HL-60 (cell line): ENCODE data around the gene DNAL4.
A peak's percentile ranks its signal among the peaks of the same experiment; 100 is the strongest.

Experiments used
- DNase-seq, 2 experiments: peaks; one replicate each; pipeline ENCODE4 v3.0.0-alpha.2; 2010 to 2020; ENCODE audit warnings: low read depth in 1 of 2, low spot score in 1 of 2
- H3K27ac ChIP-seq: fragments of 250-450 bp; sonication (Bioruptor Pico); replicated peaks from 2 replicates; pipeline ENCODE4 v1.5.1; 2020; ENCODE audit warnings: mild to moderate bottlenecking, moderate library complexity
- H3K27me3 ChIP-seq: fragments of 250-450 bp; sonication (Bioruptor Pico); 2 replicates; pipeline ENCODE4 v1.5.1; 2021; ENCODE audit warnings: mild to moderate bottlenecking, moderate library complexity; ENCODE audit not compliant: insufficient read depth, poor library complexity, severe bottlenecking
- H3K4me3 ChIP-seq: replicated peaks from 2 replicates; pipeline ENCODE4 v1.5.1; 2011; ENCODE audit warnings: mild to moderate bottlenecking, control low read depth, low read length; ENCODE audit not compliant: insufficient read depth
- GABPA ChIP-seq: IDR thresholded peaks from 2 replicates; pipeline ENCODE4 v1.6.1; 2012; ENCODE audit warnings: low read depth
- POLR2AphosphoS5 ChIP-seq: IDR thresholded peaks from 2 replicates; pipeline ENCODE4 v1.6.1; 2012; ENCODE audit warnings: low read depth
- REST ChIP-seq: IDR thresholded peaks from 2 replicates; pipeline ENCODE4 v1.6.1; 2012; ENCODE audit warnings: low read depth; ENCODE audit not compliant: insufficient replicate concordance
- SPI1 ChIP-seq: IDR thresholded peaks from 2 replicates; pipeline ENCODE4 v1.6.1; 2012; ENCODE audit warnings: low read depth, mild to moderate bottlenecking, borderline replicate concordance
- TF ChIP-seq, protein P1 (sequence below): IDR thresholded peaks from one replicate; pipeline ENCODE4 v1.5.1; 2011; ENCODE audit warnings: low read length, control low read depth, inconsistent platforms; ENCODE audit not compliant: insufficient read depth

The DNAL4 gene

GRCh38 chr22:38754751-38755154 lies 39.2 kb downstream of the DNAL4 start:
- Histone ChIP-seq H3K4me3 (peak overlapping the region; percentile 72), H3K27ac (peak overlapping the region; percentile 76), H3K27me3 (no peaks in the 10 kb centered on the region)
- peak; percentile 9; the same call in 1 of the 2 replicates for TF ChIP-seq POLR2AphosphoS5
- peak; percentile 70; the same call in 1 of the 2 replicates for TF ChIP-seq SPI1
- no peak for TF ChIP-seq REST
- peak in 1 of 2 experiments; percentile 88 for DNase-seq

DNA sequence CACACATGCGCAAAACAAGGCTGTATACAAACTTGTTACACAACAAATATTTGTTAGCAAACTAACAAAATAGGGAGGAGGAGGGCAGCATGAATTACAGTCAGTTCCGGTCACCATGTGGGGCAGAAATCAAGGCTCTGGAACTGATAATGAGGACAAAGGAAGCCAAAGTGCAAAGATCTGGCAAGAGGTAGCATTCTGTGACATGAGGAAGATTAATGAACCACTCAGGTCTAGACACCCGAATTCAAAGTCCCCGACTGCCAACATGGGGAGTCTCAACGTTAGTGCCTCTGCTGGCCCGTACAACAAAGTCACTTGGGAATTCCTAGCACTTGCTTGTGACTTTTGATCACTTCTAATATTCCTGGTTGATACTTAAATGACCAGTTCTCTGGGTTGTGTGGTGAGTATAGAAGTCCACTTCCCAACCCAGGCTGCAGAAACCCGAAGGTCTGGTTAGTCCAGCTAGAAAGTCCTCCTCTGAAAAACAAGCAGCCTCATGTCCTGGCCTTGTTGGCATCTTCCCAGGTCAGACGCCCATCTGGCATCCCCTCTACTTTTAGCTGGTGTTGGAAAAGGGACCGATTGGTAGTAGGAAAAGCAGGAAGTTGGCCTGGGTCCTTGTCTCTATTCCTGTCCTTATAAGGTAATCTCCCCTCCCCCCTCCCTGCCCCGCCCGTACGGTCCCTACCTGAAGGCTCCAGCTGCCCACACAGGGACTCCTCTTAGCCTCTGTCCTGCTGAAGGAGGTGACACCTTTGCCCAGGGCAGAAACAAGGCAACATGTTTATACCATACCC lies 39.8 kb downstream of the DNAL4 start:
- peak in 1 of 2 experiments; percentile 49 for DNase-seq
- Histone ChIP-seq H3K27me3 (no peaks in the 10 kb centered on the region), H3K4me3 (peak overlapping the region; percentile 72), H3K27ac (peak overlapping the region; percentile 76)
- TF ChIP-seq REST, result no peak

DNA sequence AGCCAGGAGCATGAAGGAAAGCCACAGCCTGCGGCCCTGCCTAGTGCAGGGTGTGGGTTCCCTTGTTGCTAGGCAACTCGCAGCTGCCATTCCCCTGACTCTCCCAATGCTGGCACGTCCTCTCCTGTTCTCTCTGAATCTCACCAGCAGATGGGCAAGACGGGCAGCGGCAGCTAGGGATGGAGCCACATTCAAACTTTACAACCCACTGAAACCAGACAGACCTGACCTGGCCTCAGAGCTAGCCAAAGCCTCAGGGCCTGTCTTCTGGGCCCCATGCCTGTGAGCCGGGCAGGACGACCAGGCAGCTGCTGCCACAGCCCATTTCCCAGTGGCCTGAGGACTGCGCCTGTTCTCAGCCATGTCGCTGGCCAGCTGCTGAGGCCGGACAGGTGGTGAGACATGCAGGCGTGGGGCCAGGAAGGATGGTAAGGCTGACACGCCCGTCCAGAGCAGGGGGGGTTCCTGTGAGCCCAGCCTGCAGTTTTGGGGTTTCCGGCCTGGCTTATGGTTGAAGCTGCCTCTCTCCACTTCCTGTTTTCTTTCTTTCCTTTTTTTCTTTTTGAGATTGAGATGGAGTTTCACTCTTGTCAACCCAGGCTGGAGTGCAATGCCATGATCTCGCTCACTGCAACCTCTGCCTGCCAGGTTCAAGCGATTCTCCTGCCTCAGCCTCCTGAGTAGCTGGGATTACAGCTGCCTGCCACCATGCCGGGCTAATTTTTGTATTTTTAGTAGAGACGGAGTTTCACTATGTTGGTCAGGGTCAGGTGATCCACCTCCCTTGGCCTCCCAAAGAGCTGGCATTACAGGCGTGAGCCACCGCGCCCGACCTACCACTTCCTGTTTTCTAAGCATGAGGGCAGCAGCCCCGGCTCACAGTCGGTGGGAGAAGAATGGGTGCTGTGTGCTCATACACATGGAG lies 42.3 kb downstream of the DNAL4 start:
- H3K27me3 ChIP-seq, result no peaks in the 10 kb centered on the region
- H3K4me3 ChIP-seq, result 0 out of 2 replicates have a peak overlapping the region, but pooled peaks have one; percentile 8
- peak; percentile 55; the same call in 1 of the 2 replicates for TF ChIP-seq GABPA
- TF ChIP-seq, protein P1, sequence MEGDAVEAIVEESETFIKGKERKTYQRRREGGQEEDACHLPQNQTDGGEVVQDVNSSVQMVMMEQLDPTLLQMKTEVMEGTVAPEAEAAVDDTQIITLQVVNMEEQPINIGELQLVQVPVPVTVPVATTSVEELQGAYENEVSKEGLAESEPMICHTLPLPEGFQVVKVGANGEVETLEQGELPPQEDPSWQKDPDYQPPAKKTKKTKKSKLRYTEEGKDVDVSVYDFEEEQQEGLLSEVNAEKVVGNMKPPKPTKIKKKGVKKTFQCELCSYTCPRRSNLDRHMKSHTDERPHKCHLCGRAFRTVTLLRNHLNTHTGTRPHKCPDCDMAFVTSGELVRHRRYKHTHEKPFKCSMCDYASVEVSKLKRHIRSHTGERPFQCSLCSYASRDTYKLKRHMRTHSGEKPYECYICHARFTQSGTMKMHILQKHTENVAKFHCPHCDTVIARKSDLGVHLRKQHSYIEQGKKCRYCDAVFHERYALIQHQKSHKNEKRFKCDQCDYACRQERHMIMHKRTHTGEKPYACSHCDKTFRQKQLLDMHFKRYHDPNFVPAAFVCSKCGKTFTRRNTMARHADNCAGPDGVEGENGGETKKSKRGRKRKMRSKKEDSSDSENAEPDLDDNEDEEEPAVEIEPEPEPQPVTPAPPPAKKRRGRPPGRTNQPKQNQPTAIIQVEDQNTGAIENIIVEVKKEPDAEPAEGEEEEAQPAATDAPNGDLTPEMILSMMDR, result no peak
- TF ChIP-seq POLR2AphosphoS5, result peak; percentile 98
- TF ChIP-seq REST, result peak; percentile 87
- peak; percentile 94 for TF ChIP-seq SPI1
- peak overlapping the region; percentile 86 for H3K27ac ChIP-seq
- peak; percentile 78 to 93 for DNase-seq
